ENCODE measurements around the gene MOV10L1. TPM values are rescaled to one million over a fixed set of nuclear protein-coding genes. Genes with fewer than 3 reads are reported as not detected.

Gene MOV10L1
- total RNA-seq, 3 donors from 2014 or later = not detected

GRCh38 chr22:50208939-50209892 lies 119.4 kb downstream of the MOV10L1 start:
- no peak overlapping the region for H3K4me3 Mint-ChIP-seq

GRCh38 chr22:50209893-50210292 lies 120.1 kb downstream of the MOV10L1 start:
- peak; percentile 65 for DNase-seq
- Mint-ChIP-seq H3K36me3 (ENCODE audit: insufficient read depth) (peaks cover 25% of the 10 kb centered on the region), H3K9me3 (no peaks in the 10 kb centered on the region), H3K4me3 (no peak overlapping the region), H3K4me1 (ENCODE audit: low read depth) (peaks cover 18% of the 10 kb centered on the region), H3K27me3 (ENCODE audit: low read depth) (no peaks in the 10 kb centered on the region)
- peak; percentile 73 for ATAC-seq

More at GRCh38 chr22:50208939-50209892, 119.4 kb downstream of the MOV10L1 start:
- Mint-ChIP-seq H3K27me3 (ENCODE audit: low read depth) (no peaks in the 10 kb centered on the region), H3K36me3 (ENCODE audit: insufficient read depth) (peaks cover 24% of the 10 kb centered on the region), H3K4me1 (ENCODE audit: low read depth) (peaks cover 18% of the 10 kb centered on the region), H3K9me3 (no peaks in the 10 kb centered on the region)
- peak; percentile 10 to 35 for ATAC-seq
- DNase-seq = no peak

GRCh38 chr22:50210378-50211139 lies 120.8 kb downstream of the MOV10L1 start:
- Mint-ChIP-seq H3K9me3 (no peaks in the 10 kb centered on the region), H3K4me1 (ENCODE audit: low read depth) (peaks cover 16% of the 10 kb centered on the region), H3K27me3 (ENCODE audit: low read depth) (no peaks in the 10 kb centered on the region), H3K36me3 (ENCODE audit: insufficient read depth) (peaks cover 23% of the 10 kb centered on the region), H3K4me3 (no peak overlapping the region)
- no peak for DNase-seq
- no peak for ATAC-seq

DNA sequence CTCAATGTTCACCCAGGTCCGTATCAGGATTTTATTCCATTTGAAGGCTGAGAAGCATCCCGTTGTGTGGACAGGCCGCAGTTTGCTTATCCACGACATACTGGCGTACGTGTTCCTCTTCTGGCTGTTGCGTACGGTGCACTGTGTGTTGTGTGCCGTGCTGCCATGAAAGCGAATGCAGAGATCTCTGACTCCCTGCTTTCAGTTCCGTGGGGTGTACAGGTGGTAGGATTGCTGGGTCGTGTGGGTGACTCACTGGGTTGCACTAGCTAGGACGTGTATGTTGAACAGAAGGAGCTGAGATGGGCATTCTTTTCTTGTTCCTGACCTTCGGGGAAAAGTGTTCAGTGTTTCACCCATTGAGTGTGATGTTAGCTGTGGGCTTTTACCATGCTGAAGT lies 121.3 kb downstream of the MOV10L1 start:
- Mint-ChIP-seq H3K27me3 (ENCODE audit: low read depth) (no peaks in the 10 kb centered on the region), H3K4me1 (ENCODE audit: low read depth) (peaks cover 16% of the 10 kb centered on the region), H3K4me3 (no peak overlapping the region), H3K36me3 (ENCODE audit: insufficient read depth) (peaks cover 28% of the 10 kb centered on the region), H3K9me3 (no peaks in the 10 kb centered on the region)
- DNase-seq = no peak
- no peak for ATAC-seq

Other genes starting within 250 kb of the MOV10L1 start
- 10 to 100 TPM; 16.5 to 17.7 (median 16.8) TPM for gene ZBED4, start 236.2 kb upstream of the MOV10L1 start, total RNA-seq
- 10 to 100 TPM; 13.5 to 18.6 (median 14.6) TPM for gene ALG12, start 171.6 kb upstream of the MOV10L1 start, total RNA-seq
- 10 to 100 TPM; 62.8 to 71.2 (median 64.2) TPM for gene CRELD2, start 171.4 kb upstream of the MOV10L1 start, total RNA-seq
- 100 to 1,000 TPM; 426 to 498 (median 461) TPM for gene PIM3, start 129.2 kb upstream of the MOV10L1 start, total RNA-seq
- gene IL17REL, start 77.2 kb upstream of the MOV10L1 start, total RNA-seq = under 1 TPM; 0.08 to 0.24 (median 0.13) TPM
- gene TTLL8, start 31.7 kb upstream of the MOV10L1 start, total RNA-seq = not detected
- under 1 TPM; 0.13 to 0.87 (median 0.38) TPM for gene MLC1, start 4.6 kb upstream of the MOV10L1 start, total RNA-seq
- 1 to 10 TPM; 1.1 to 2.9 (median 1.4) TPM for gene PANX2, start 80.7 kb downstream of the MOV10L1 start, total RNA-seq
- gene TRABD, start 95.9 kb downstream of the MOV10L1 start, total RNA-seq = 10 to 100 TPM; 91.3 to 95.0 (median 93.4) TPM
- gene SELENOO, start 111.0 kb downstream of the MOV10L1 start, total RNA-seq = 10 to 100 TPM; 24.4 to 27.9 (median 26.9) TPM
- 10 to 100 TPM; 44.5 to 50.6 (median 48.3) TPM for gene TUBGCP6, start 155.0 kb downstream of the MOV10L1 start, total RNA-seq
- 10 to 100 TPM; 45.1 to 50.6 (median 48.2) TPM for gene HDAC10, start 161.3 kb downstream of the MOV10L1 start, total RNA-seq
- 1 to 10 TPM; 3.3 to 4.3 (median 3.9) TPM for gene MAPK12, start 171.7 kb downstream of the MOV10L1 start, total RNA-seq
- 10 to 100 TPM in 1 of 3 donors, 1 to 10 TPM in 2; 9.4 to 10.1 (median 9.8) TPM for gene MAPK11, start 180.4 kb downstream of the MOV10L1 start, total RNA-seq
- 1 to 10 TPM; 4.0 to 4.8 (median 4.7) TPM for gene PLXNB2, start 217.6 kb downstream of the MOV10L1 start, total RNA-seq
- 1 to 10 TPM; 1.0 to 1.6 (median 1.3) TPM for gene DENND6B, start 237.0 kb downstream of the MOV10L1 start, total RNA-seq